CD14-positive monocyte (primary cell): Measurements from ENCODE around the gene CDCA4. TPM values are rescaled to one million over a fixed set of nuclear protein-coding genes. Genes with fewer than 3 reads are reported as not detected.

ENCODE experiments used
- DNase-seq, 3 donors: peaks; one replicate each; pipeline ENCODE4 v3.0.0-alpha.2; 2011 to 2022
- H2AFZ ChIP-seq: 2 replicates; pipeline ENCODE4 v1.6.0; 2012; ENCODE audit warnings: mild to moderate bottlenecking, low read depth, low read length, inconsistent platforms; ENCODE audit not compliant: insufficient read depth, poor library complexity, severe bottlenecking
- H3K27ac ChIP-seq, 2 donors: 1 replicate in 1 of 2; 2 replicates in 1 of 2; pipeline ENCODE4 v1.5.1; 2012 to 2013; ENCODE audit warnings: low read length in 2 of 2, control low read depth in 1 of 2, inconsistent platforms in 1 of 2, low read depth in 1 of 2, mild to moderate bottlenecking in 1 of 2
- H3K27me3 ChIP-seq, 2 donors: one replicate each; pipeline versions ENCODE4 v1.6.0 to v1.6.1; 2011 to 2013; ENCODE audit warnings: low read length in 2 of 2; ENCODE audit not compliant: control insufficient read depth in 2 of 2, insufficient read depth in 2 of 2
- H3K36me3 ChIP-seq, 2 donors: replicated peaks in 1 of 2; 1 replicate in 1 of 2; 2 replicates in 1 of 2; pipeline versions ENCODE4 v1.5.1 to v1.6.1; 2012 to 2013; ENCODE audit warnings: low read length in 2 of 2, control low read depth in 1 of 2, inconsistent platforms in 1 of 2, mild to moderate bottlenecking in 1 of 2; ENCODE audit not compliant: insufficient read depth in 2 of 2, control insufficient read depth in 1 of 2
- H3K4me1 ChIP-seq, 2 donors: 1 replicate in 1 of 2; 2 replicates in 1 of 2; pipeline versions ENCODE4 v1.5.1 to v1.6.1; 2012 to 2013; ENCODE audit warnings: low read length in 2 of 2, control low read depth in 1 of 2, inconsistent platforms in 1 of 2, mild to moderate bottlenecking in 1 of 2, moderate library complexity in 1 of 2; ENCODE audit not compliant: insufficient read depth in 2 of 2, control insufficient read depth in 1 of 2
- H3K4me2 ChIP-seq: replicated peaks from 2 replicates; pipeline ENCODE3; 2012; ENCODE audit warnings: low read length, moderate library complexity, mild to moderate bottlenecking; ENCODE audit not compliant: poor library complexity, severe bottlenecking; ENCODE audit errors: extremely low read depth
- H3K4me3 ChIP-seq, 3 experiments: fragments of 200-600 bp in 1 of 3; sonication (generic) in 1 of 3; replicated peaks in 1 of 3; 1 replicate in 2 of 3; 2 replicates in 1 of 3; pipeline ENCODE4 v1.5.1; 2011 to 2013; ENCODE audit warnings: low read length in 3 of 3, mild to moderate bottlenecking in 3 of 3, control low read depth in 2 of 3, low read depth in 2 of 3, inconsistent platforms in 1 of 3, moderate library complexity in 1 of 3
- H3K79me2 ChIP-seq: 2 replicates; pipeline ENCODE4 v1.6.0; 2012; ENCODE audit warnings: mild to moderate bottlenecking, control low read depth, inconsistent platforms, low read length, moderate library complexity; ENCODE audit not compliant: insufficient read depth
- H3K9ac ChIP-seq: 2 replicates; pipeline ENCODE4 v1.6.0; 2017; ENCODE audit warnings: low read length, mild to moderate bottlenecking; ENCODE audit not compliant: insufficient read depth, poor library complexity, severe bottlenecking
- H3K9me3 ChIP-seq, 2 donors: replicated peaks in 1 of 2; 1 replicate in 1 of 2; 2 replicates in 1 of 2; pipeline versions ENCODE4 v1.5.1 to v1.6.1; 2012 to 2013; ENCODE audit warnings: low read length in 2 of 2, control low read depth in 1 of 2; ENCODE audit not compliant: control insufficient read depth in 1 of 2, insufficient read depth in 1 of 2
- H4K20me1 ChIP-seq: 2 replicates; pipeline ENCODE4 v1.6.0; 2012; ENCODE audit warnings: mild to moderate bottlenecking, low read length, control low read depth, moderate library complexity; ENCODE audit not compliant: insufficient read depth
- H3K27ac Mint-ChIP-seq, 7 donors: one replicate each; pipeline ENCODE4 v1.8.0; 2020; ENCODE audit warnings: mild to moderate bottlenecking in 7 of 7, mixed read lengths in 7 of 7, moderate library complexity in 6 of 7, inconsistent platforms in 2 of 7
- H3K27me3 Mint-ChIP-seq, 3 donors: one replicate each; pipeline ENCODE4 v1.8.0; 2021 to 2022; ENCODE audit warnings: low read depth in 3 of 3, mild to moderate bottlenecking in 3 of 3, mixed read lengths in 3 of 3, moderate library complexity in 3 of 3, inconsistent platforms in 1 of 3
- H3K36me3 Mint-ChIP-seq, 2 donors: one replicate each; pipeline ENCODE4 v1.8.0; 2020; ENCODE audit warnings: mixed read lengths in 2 of 2, inconsistent platforms in 1 of 2, mild to moderate bottlenecking in 1 of 2
- H3K4me1 Mint-ChIP-seq: one replicate; pipeline ENCODE4 v1.8.0; 2020; ENCODE audit warnings: mild to moderate bottlenecking, mixed read lengths
- H3K4me3 Mint-ChIP-seq, 2 donors: one replicate each; pipeline ENCODE4 v1.8.0; 2020; ENCODE audit warnings: mild to moderate bottlenecking in 2 of 2, mixed read lengths in 2 of 2, moderate library complexity in 1 of 2
- H3K9me3 Mint-ChIP-seq, 7 donors: one replicate each; pipeline ENCODE4 v1.8.0; 2020 to 2022; ENCODE audit warnings: mixed read lengths in 7 of 7, mild to moderate bottlenecking in 6 of 7, moderate library complexity in 6 of 7, inconsistent platforms in 2 of 7
- WGBS: methylation state at CpG from one replicate; pipeline ENCODE4 v1.1.5; 2013; ENCODE audit warnings: missing lambda C conversion rate; ENCODE audit not compliant: insufficient coverage; 5-methylcytosine and 5-hydroxymethylcytosine counted together
- intact Hi-C, 2 donors: fragments of 100-400 bp; cut with micrococcal nuclease; formaldehyde crosslinking; loops; one replicate each; pipeline versions ENCODE4 v1.15.0 to v1.15.1; 2023
- polyA plus RNA-seq, 3 donors: library from polyadenylated mRNA; depleted of rRNA in 1 of 3; unstranded in 2 of 3; stranded (reverse) in 1 of 3; fragments of 300-500 nt in 2 of 3; fragments of >200 nt in 1 of 3; fragmentation: Illumina TruSeq in 2 of 3; gene quantifications; 1 replicate in 2 of 3; 2 replicates in 1 of 3; pipeline ENCODE4 v1.2.3, GENCODE V29; 2012 to 2021
- TF ChIP-seq, protein P1 (sequence below): fragments of 200-600 bp; IDR thresholded peaks from one replicate; pipeline ENCODE4 v1.8.0; 2022; ENCODE audit warnings: antibody characterized with exemption, mild to moderate bottlenecking

Gene CDCA4
- polyA plus RNA-seq, 3 donors, result 8.6 to 12.0 (median 11.6) TPM

- Histone ChIP-seq H3K9ac (no peak overlapping the region), H3K36me3 (no peaks in the 10 kb centered on the region), H3K9me3 (no peaks in the 10 kb centered on the region), H3K27me3 (peaks cover 10 to 32% of the 10 kb centered on the region in 2 donors), H3K27ac (no peak overlapping the region), H2AFZ (no peak overlapping the region), H3K4me3 (no peak overlapping the region), H3K4me1 (peaks cover 5 to 24% of the 10 kb centered on the region in 2 donors), H4K20me1 (no peaks in the 10 kb centered on the region), H3K4me2 (no peak overlapping the region), H3K79me2 (no peaks in the 10 kb centered on the region)
- peaks cover 34 to 37% (median 36%) of the 10 kb centered on the region in 3 donors for H3K27me3 Mint-ChIP-seq
- intact Hi-C loops, result loop anchor here in 1 of 2 donors (5.0 kb wide), 3 partner anchors 42 to 207 kb away; partner anchors contain the start of gene NUDT14
- WGBS, result 98% methylated on average over 8 of the region's 14 CpGs
- peaks cover 0 to 14% (median 3%) of the 10 kb centered on the region in 7 donors for H3K9me3 Mint-ChIP-seq
- no peak overlapping the region for H3K27ac Mint-ChIP-seq
- no peak overlapping the region for H3K4me3 Mint-ChIP-seq
- DNase-seq, result peak in 1 of 3 donors; percentile 3
- peaks cover 2 to 3% of the 10 kb centered on the region in 2 donors for H3K36me3 Mint-ChIP-seq
- TF ChIP-seq, protein P1, sequence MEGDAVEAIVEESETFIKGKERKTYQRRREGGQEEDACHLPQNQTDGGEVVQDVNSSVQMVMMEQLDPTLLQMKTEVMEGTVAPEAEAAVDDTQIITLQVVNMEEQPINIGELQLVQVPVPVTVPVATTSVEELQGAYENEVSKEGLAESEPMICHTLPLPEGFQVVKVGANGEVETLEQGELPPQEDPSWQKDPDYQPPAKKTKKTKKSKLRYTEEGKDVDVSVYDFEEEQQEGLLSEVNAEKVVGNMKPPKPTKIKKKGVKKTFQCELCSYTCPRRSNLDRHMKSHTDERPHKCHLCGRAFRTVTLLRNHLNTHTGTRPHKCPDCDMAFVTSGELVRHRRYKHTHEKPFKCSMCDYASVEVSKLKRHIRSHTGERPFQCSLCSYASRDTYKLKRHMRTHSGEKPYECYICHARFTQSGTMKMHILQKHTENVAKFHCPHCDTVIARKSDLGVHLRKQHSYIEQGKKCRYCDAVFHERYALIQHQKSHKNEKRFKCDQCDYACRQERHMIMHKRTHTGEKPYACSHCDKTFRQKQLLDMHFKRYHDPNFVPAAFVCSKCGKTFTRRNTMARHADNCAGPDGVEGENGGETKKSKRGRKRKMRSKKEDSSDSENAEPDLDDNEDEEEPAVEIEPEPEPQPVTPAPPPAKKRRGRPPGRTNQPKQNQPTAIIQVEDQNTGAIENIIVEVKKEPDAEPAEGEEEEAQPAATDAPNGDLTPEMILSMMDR, result no peak
- H3K4me1 Mint-ChIP-seq, result peaks cover 17% of the 10 kb centered on the region
These were observed 46.1 kb downstream of the CDCA4 start for GRCh38 chr14:104974665-104975390.

GRCh38 chr14:104974146-104974541 is 46.7 kb downstream of the CDCA4 start:
- Histone ChIP-seq H4K20me1 (no peaks in the 10 kb centered on the region), H3K9me3 (no peaks in the 10 kb centered on the region), H3K36me3 (no peaks in the 10 kb centered on the region), H3K27me3 (peaks cover 10 to 25% of the 10 kb centered on the region in 2 donors), H3K4me2 (no peak overlapping the region), H2AFZ (no peak overlapping the region), H3K9ac (no peak overlapping the region), H3K4me3 (no peak overlapping the region), H3K27ac (no peak overlapping the region), H3K4me1 (peaks cover 5 to 24% of the 10 kb centered on the region in 2 donors), H3K79me2 (no peaks in the 10 kb centered on the region)
- DNase-seq, result no peak
- TF ChIP-seq, protein P1, result no peak
- WGBS, result 89% methylated on average over 11 of the region's 13 CpGs
- peaks cover 17% of the 10 kb centered on the region for H3K4me1 Mint-ChIP-seq
- intact Hi-C loops, result loop anchor here in 1 of 2 donors (5.0 kb wide), 1 partner anchor 113 kb away; no protein-coding TSS in a partner anchor
- peaks cover 2 to 3% of the 10 kb centered on the region in 2 donors for H3K36me3 Mint-ChIP-seq
- H3K27ac Mint-ChIP-seq, result no peak overlapping the region
- H3K27me3 Mint-ChIP-seq, result peaks cover 31 to 33% (median 32%) of the 10 kb centered on the region in 3 donors
- no peak overlapping the region for H3K4me3 Mint-ChIP-seq
- H3K9me3 Mint-ChIP-seq, result peaks cover 0 to 10% (median 1%) of the 10 kb centered on the region in 7 donors
